Epithelial cell of esophagus (primary cell): ENCODE data around the gene TRIM65.
"Not testable (repeated sequence)": the region's sequence is repeated elsewhere in the genome, so short reads cannot be mapped to it uniquely, and the experiment has no call there.

Experiments
- DNase-seq: peaks from one replicate; pipeline ENCODE4 v3.0.0; 2010; ENCODE audit warnings: low read depth
- H3K4me3 ChIP-seq: 2 replicates; pipeline ENCODE4 v1.5.1; 2011; ENCODE audit warnings: mild to moderate bottlenecking, low read length, control low read depth
- TF ChIP-seq, protein P1 (sequence below): IDR thresholded peaks from 2 replicates; pipeline ENCODE4 v1.5.1; 2011; ENCODE audit warnings: low read depth, mild to moderate bottlenecking, low read length, control low read depth, inconsistent platforms; ENCODE audit not compliant: insufficient read depth; ENCODE audit errors: missing control alignments

Gene TRIM65

DNA sequence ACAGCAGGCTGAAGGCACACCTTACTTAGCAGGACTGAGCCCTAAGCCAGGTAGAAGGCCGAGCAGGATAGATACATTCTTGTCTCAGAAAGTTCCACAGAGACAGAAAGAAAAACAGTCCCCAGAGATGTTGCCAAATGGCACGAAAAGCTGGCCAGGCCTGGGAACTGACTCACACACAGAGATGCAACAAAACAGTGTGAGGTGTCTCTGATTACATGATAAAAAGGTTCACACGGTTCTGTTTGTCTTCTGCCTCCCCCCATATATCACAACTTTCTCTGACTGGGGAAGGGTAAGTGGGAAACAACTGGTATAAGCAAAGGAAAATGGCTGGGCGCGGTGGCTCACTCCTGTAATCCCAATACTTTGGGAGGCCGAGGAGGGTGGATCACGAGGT, 43.3 kb downstream of the TRIM65 start:
- TF ChIP-seq, protein P1, sequence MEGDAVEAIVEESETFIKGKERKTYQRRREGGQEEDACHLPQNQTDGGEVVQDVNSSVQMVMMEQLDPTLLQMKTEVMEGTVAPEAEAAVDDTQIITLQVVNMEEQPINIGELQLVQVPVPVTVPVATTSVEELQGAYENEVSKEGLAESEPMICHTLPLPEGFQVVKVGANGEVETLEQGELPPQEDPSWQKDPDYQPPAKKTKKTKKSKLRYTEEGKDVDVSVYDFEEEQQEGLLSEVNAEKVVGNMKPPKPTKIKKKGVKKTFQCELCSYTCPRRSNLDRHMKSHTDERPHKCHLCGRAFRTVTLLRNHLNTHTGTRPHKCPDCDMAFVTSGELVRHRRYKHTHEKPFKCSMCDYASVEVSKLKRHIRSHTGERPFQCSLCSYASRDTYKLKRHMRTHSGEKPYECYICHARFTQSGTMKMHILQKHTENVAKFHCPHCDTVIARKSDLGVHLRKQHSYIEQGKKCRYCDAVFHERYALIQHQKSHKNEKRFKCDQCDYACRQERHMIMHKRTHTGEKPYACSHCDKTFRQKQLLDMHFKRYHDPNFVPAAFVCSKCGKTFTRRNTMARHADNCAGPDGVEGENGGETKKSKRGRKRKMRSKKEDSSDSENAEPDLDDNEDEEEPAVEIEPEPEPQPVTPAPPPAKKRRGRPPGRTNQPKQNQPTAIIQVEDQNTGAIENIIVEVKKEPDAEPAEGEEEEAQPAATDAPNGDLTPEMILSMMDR: no peak
- no peak overlapping the region for H3K4me3 ChIP-seq
- DNase-seq: peak; percentile 69

DNA sequence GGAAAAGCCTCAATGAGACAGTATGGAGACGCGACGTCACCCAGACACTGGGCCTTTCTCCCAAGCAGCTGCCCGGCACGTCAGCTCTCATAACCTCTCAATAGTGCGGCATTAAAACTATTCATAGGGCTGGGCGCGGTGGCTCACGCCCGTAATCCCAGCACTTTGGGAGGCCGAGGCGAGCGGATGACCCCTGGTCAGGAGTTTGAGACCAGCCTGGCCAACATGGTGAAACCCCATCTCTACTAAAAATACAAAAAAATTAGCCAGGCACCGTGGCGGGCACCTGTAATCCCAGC, 45.1 kb downstream of the TRIM65 start:
- not testable (repeated sequence) for DNase-seq, H3K4me3 ChIP-seq

DNA sequence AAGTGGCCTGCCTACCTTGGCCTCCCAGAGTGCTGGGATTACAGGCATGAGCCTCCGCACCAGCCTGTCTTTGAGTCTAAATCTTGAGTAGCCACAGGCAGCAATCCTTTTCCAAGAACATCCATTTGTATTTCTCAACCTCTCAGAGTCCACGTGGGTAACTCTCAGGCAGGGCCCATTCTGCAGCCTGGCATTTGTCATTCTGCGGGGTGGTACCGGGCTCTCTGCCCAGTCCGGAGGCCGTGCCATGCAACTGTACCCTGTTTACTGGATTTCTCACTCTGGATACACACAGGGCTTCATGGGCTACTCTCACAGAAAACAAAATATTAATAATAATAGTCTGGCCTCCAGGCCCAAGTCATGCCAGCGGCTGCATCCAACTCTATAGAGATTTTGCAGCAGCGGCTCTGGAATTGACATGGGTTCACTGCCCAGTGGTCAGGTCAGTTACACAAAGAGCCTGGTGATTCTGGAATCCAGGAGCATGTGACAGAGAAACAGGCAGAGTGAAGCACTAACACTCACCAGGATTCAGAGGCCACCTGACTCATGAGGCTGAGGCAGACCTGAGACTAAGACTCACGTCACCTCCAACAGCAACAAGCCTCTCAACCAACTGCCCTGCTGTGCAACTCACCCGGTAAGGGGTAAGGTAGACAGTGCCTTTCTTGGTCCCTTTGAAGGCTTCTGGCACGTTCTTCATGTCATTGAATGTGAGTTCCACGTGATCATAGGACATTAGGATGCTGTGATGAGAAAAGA, 45.6 kb downstream of the TRIM65 start:
- TF ChIP-seq, protein P1: no peak
- DNase-seq: peak; percentile 19
- no peak overlapping the region for H3K4me3 ChIP-seq

DNA sequence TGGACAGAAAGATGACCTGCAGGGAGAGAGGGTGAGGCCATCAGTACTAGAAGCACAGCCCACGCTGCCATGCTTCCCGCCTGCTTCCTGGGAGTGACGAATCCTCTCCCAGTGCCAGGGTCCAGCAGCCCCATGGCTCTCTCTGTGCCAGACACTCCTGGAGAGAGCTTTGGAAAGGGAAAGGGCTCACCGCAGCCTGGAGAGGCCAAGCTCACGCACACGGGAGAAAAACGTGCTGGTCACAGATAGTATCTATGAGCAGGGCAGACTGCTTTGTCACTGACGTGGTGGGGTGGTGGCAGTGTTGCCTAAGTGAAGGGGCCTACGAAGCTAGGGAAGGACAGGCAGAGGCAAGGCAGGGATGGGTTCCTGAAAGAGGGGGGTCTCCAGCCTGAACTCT, 47.0 kb downstream of the TRIM65 start:
- TF ChIP-seq, protein P1: no peak
- H3K4me3 ChIP-seq: no peak overlapping the region
- no peak for DNase-seq

DNA sequence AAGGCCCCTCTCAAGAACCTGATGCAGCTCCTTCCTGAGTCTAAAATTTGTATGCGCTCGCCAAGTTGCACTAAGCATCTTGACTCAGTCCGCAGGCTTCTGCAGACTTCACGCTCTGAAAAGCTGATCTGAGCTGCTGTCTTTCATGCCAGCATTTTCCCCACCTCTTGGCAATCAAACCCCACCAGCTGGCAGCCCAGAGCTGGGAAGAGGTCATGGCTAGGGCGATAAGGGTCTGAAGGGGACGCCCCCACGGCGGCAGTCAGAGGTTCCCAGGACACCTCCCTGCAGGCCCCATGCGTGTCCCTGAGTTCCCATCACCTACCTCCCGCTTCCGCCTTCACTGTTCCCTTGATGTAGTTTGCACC, 47.5 kb downstream of the TRIM65 start:
- no peak overlapping the region for H3K4me3 ChIP-seq
- TF ChIP-seq, protein P1: no peak
- no peak for DNase-seq

DNA sequence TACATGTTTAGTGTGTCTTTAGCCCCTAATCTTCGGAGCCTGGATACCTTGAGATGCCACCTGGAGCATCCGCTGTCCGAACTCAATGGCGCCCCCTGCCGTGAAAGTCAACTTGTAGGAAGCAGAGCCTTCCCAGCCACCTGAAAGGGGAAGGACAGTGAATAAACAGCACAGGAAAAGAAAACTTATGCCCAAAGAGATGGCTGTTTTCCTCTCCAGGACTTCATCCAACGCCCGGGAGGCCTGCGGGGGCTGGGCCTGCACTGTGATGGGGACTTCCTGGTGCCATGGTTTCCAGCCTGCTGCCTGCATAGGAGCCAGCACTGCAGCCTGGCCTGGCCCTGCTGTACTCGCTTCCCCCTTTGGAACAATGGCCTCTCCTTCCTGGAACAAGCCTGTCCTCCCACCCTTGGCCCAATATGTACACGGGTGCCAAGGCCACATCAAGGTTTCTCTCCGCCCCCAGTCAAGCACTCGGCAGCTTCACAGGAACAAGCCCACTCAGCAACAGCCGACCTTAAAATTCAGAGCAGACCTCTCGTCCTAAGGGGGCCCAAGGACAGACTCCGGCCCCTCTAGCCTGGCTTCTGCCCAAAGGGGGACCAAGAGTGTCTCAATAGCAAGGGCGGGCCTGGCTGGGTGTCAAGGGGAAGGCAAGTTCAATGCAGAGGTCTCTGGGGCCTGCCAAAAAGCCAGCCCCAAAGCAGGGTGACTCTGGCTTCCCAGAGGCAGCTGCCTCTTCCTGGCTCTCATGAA, 48.0 kb downstream of the TRIM65 start:
- no peak overlapping the region for H3K4me3 ChIP-seq
- TF ChIP-seq, protein P1: peak; percentile 88
- peak; percentile 83 for DNase-seq

DNA sequence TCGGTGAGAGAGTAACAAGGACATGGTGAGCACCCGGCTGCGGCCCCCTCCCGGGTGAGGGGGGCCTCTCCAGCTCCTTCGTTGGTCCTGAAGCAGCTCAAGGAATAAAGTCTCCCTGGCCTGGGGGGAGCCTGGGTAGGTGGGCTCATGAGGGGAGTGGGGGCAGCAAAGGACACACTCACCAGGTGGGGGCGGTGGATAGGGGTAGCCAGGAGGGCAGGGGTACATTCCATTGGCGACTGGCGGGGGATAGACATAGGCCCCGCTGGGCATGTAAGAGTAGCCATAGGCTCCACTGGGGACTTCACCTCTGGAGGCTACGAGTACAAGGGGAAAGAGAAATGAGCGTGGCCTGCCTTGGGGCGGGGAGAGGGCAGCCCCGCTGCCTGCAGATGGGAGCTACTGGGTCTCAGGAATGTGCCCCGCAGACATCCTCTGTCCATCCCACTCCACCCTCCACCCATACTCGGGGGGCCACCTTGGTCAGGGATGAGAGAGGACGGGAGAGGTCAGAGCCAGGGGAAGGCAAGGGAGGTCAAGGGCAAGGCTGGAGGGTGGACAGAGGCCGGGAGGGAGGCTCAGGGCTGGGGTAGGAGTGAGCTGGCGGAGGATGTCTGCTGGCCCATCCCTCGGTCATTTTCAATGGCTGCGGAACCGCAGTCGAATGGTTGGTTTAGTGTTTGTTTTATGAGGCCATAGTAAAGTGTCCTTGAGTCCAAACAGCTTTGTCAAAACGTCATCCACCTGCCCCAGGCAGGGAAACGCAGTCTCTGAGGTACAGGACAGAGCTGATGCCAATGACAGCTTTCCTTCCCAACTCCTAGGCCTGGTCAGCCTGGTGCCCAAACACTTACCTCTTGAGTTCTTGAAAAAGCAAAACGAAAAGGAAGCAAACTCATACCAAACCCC, 48.9 kb downstream of the TRIM65 start:
- DNase-seq: no peak
- no peak overlapping the region for H3K4me3 ChIP-seq
- TF ChIP-seq, protein P1: no peak
